ENCODE data around the gene TBC1D12. TPM values are rescaled to one million over a fixed set of nuclear protein-coding genes. Genes with fewer than 3 reads are reported as not detected.

TBC1D12 gene
- 9.8 and 15.5 TPM in 2 replicates for total RNA-seq

GRCh38 chr10:94402204-94402842, at the start of gene TBC1D12:
Gene TBC1D12 (plus strand): TSS chr10:94402541. CDS start chr10:94402614, 73 bp downstream.

GRCh38 chr10:94362360-94363250, 39.7 kb upstream of the TBC1D12 start, which contains the start of gene NOC3L:
Gene NOC3L (minus strand): TSS chr10:94362939. CDS start chr10:94362838, 101 bp downstream.

GRCh38 chr10:94545391-94546048, 143.2 kb downstream of the TBC1D12 start, which contains the start of gene HELLS:
Gene HELLS (plus strand): TSS chr10:94545788. CDS start chr10:94545922, 134 bp downstream.

Other genes with a start within 250 kb of the TBC1D12 start
- gene NOC3L, start 39.6 kb upstream of the TBC1D12 start, total RNA-seq: 25.3 and 28.5 TPM in 2 replicates
- 12.2 and 14.0 TPM in 2 replicates for gene HELLS, start 143.2 kb downstream of the TBC1D12 start, total RNA-seq

Measured in smooth muscle cell of the pulmonary artery (primary cell).